ENCODE results near the gene DDT. TPM values are rescaled to one million over a fixed set of nuclear protein-coding genes. Genes with fewer than 3 reads are reported as not detected.
"Not testable (repeated sequence)": the region's sequence is repeated elsewhere in the genome, so short reads cannot be mapped to it uniquely, and the experiment has no call there.

DDT gene
- total RNA-seq, 1 donor from 2014 or later: 113 TPM

- not testable (repeated sequence) for DNase-seq (ENCODE audit: low read depth in 2 of 2)
Observed at GRCh38 chr22:23952794-23953405, 21.3 kb downstream of the DDT start.

GRCh38 chr22:23951383-23951782 is 22.9 kb downstream of the DDT start:
- DNase-seq (ENCODE audit: low read depth in 2 of 2): peak in 1 of 2 donors; percentile 21

GRCh38 chr22:23949764-23950163 is 24.5 kb downstream of the DDT start:
- not testable (repeated sequence) for DNase-seq (ENCODE audit: low read depth in 2 of 2)

GRCh38 chr22:23947391-23947790 is 26.9 kb downstream of the DDT start:
- DNase-seq (ENCODE audit: low read depth in 2 of 2): not testable (repeated sequence)

- DNase-seq (ENCODE audit: low read depth in 2 of 2): not testable (repeated sequence)
Observed at GRCh38 chr22:23940166-23940565, 34.1 kb downstream of the DDT start.

- DNase-seq (ENCODE audit: low read depth in 2 of 2): no peak
Observed at GRCh38 chr22:23939017-23939357, 35.3 kb downstream of the DDT start.

- peak in 1 of 2 donors; percentile 30 for DNase-seq (ENCODE audit: low read depth in 2 of 2)
Observed at GRCh38 chr22:23938328-23939016, 35.8 kb downstream of the DDT start.

- no peak for DNase-seq (ENCODE audit: low read depth in 2 of 2)
Observed at GRCh38 chr22:23926561-23926960, 47.7 kb downstream of the DDT start.

GRCh38 chr22:23925020-23925606 is 49.1 kb downstream of the DDT start:
- DNase-seq (ENCODE audit: low read depth in 2 of 2): no peak

- peak in 1 of 2 donors; percentile 19 for DNase-seq (ENCODE audit: low read depth in 2 of 2)
Observed at GRCh38 chr22:23922921-23923320, 51.3 kb downstream of the DDT start.

- DNase-seq (ENCODE audit: low read depth in 2 of 2): not testable (repeated sequence)
Observed at GRCh38 chr22:23921586-23922201, 52.5 kb downstream of the DDT start.

Other genes starting within 250 kb of the DDT start
- 1.3 and 1.8 TPM in 2 replicates for gene ZNF70, start 223.3 kb downstream of the DDT start, total RNA-seq
- not detected in 2 replicates for gene VPREB3, start 220.0 kb downstream of the DDT start, total RNA-seq
- under 0.01 and 0.44 TPM in 2 replicates for gene C22orf15, start 211.5 kb downstream of the DDT start, total RNA-seq
- 5.7 and 10.3 TPM in 2 replicates for gene CHCHD10, start 206.5 kb downstream of the DDT start, total RNA-seq
- 3.4 and 5.0 TPM in 2 replicates for gene MMP11, start 201.6 kb downstream of the DDT start, total RNA-seq
- 20.3 and 21.8 TPM in 2 replicates for gene SMARCB1, start 187.5 kb downstream of the DDT start, total RNA-seq
- 0.40 and 0.44 TPM in 2 replicates for gene DERL3, start 135.4 kb downstream of the DDT start, total RNA-seq
- 4.0 and 4.4 TPM in 2 replicates for gene SLC2A11, start 116.6 kb downstream of the DDT start, total RNA-seq
- 331 and 355 TPM in 2 replicates for gene MIF, start 80.1 kb downstream of the DDT start, total RNA-seq
- gene GSTT2B, start 13.2 kb downstream of the DDT start, total RNA-seq: 0.65 and 4.0 TPM in 2 replicates
- 4.4 and 6.5 TPM in 2 replicates for gene DDTL, start 7.6 kb downstream of the DDT start, total RNA-seq
- gene GSTT2, start 5.7 kb upstream of the DDT start, total RNA-seq: 0.20 TPM in 1 of 2 replicates, not detected in the other
- not detected in 2 replicates for gene GSTT4, start 31.0 kb upstream of the DDT start, total RNA-seq
- gene CABIN1, start 36.9 kb upstream of the DDT start, total RNA-seq: 16.1 and 22.6 TPM in 2 replicates
- 0.20 and 0.22 TPM in 2 replicates for gene SUSD2, start 207.0 kb upstream of the DDT start, total RNA-seq